GM18867 (cell line): ENCODE data around the gene SLC1A5.

Experiments used
- ATAC-seq: cut with Tn5 transposase; IDR thresholded peaks from one replicate; pipeline ENCODE4 v1.9.1; 2021; ENCODE audit warnings: mild to moderate bottlenecking, moderate library complexity; ENCODE audit not compliant: unreplicated experiment

The SLC1A5 gene

GRCh38 chr19:46745030-46745429, 43.4 kb downstream of the SLC1A5 start:
- ATAC-seq, result no peak

DNA sequence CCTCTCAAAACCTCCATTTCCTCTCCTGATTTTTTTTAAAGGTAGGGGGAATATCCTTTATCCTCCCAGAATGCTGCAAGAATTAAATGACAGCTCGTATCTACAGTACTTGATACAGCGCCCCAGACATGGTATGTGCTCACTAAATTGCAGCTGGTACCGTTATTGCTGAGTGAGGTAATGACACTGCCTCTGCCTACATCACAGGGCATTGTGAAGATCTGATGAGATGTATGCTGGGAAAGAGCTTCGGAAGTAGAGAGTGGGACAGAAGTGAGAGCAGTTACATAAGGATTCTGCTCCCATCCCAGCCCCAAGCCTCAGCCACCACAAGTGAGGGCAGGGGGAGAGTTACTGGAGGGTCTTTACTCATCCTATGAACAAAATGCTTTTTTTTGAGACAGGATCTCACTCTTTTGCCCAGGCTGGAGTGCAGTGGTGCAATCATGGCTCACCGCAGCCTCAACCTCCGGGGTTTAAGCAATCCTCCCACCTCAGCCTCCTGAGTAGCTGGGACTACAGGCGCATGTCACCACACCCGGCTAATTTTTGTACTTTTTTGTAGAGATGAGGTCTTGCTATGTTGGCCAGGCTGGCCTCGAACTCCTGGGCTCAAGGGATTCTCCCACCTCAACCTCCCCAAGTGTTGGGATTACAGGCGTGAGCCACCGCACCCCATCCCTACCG, 44.2 kb downstream of the SLC1A5 start:
- ATAC-seq, result no peak

DNA sequence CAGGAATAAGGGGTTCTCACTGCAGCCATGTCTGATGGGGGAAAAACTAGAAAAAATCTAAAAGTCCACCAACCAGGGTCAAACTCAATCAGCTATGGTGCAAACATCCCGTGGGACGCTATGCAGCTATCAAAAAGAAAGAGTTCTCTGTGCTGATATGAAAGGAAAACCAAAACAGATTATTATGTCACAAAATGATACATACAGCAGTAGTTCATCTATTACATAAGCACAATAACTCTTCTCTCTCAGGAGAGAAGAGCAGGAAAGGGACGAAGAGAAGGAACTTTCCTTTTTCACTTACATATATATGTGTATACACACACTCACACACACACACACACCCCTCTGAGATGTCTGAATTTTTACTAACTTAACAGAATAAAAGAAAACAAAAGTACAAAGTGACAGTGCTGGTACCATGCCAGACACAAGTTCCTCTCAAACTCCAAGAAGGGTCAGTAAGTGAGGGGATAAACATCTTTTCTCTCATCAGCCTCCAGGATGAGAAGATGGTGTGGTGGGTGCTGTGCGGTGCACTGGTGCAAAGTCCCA, 45.4 kb downstream of the SLC1A5 start:
- no peak for ATAC-seq

GRCh38 chr19:46741447-46741846, 46.9 kb downstream of the SLC1A5 start:
- no peak for ATAC-seq

GRCh38 chr19:46739290-46739771, 49.1 kb downstream of the SLC1A5 start:
- no peak for ATAC-seq

DNA sequence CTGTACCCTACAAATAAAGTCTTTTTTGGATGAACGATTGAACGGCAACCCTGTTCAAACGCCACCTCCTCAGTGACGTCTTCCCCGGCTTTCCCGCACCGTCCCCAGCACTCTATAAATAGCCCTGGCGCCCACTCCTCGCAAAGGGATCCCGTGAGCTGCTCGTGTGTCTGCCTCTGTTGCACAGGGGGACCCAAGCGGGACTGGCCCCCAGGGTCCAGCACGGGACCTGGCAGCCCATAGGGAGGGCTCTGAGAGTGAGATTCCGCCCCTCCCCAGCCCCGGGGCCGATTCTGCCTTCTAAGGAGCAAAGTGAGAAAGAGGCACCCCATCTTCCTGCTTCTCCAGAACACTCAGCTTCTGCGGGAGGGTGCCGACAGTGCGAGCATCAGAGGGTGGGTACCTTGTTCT, 50.6 kb downstream of the SLC1A5 start:
- ATAC-seq, result no peak

DNA sequence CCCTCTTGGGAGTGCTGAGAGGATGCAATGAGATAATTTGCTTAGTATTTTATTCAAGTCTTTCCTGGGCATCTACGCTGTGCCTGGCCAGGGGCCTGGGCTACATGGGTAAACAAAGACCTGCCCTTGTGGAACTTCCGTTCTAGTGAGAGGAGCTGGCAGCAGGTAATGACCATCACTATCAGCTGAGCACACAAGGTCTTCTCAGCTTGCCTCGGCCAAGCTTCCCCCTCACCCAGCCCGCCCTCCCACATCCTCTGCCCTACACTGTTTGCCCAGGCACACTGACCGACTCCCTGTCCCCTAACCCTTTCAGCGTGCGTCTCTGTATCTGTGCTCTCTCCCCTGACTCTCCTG, 51.1 kb downstream of the SLC1A5 start:
- ATAC-seq, result no peak

- ATAC-seq, result no peak
Observed at GRCh38 chr19:46736531-46737297, 51.7 kb downstream of the SLC1A5 start.

GRCh38 chr19:46733690-46734292, 54.6 kb downstream of the SLC1A5 start:
- no peak for ATAC-seq

DNA sequence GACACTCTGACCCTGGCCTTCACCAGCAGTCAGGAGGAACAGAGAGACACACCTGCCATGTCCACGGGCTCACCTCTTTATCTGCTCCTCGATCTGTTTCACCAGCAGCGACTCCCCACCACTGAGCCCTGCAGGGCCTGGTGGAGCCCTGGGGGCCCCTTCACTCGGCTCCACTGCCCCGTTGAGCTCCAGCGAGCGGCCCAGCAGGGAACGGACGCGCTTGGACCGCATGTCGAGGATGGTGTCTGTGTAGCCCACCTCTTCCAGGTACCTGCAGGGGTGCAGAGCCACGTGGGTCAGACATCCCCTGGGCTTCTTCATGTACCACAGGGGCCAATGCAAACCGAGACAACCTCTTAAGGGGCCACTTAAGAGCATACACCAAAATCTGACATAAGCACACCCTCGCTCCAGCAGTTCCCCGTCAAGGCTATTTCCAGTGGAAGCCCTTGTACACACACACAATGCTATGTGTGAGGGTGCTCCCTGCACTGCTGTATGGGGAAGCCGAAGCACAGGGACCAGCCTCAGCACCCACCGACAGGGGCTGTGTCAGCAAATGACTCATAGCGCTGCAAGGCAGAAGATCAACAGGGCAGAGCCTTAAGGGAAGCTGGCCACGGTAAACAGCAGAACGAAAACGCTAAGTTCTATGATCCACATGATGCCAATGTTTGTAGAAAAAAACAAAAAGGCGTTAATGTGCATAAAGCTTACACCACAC, 55.3 kb downstream of the SLC1A5 start:
- no peak for ATAC-seq

GRCh38 chr19:46732172-46732938, 56.0 kb downstream of the SLC1A5 start:
- no peak for ATAC-seq

GRCh38 chr19:46731584-46731983, 56.8 kb downstream of the SLC1A5 start:
- no peak for ATAC-seq

GRCh38 chr19:46731007-46731501, 57.3 kb downstream of the SLC1A5 start:
- ATAC-seq, result no peak

DNA sequence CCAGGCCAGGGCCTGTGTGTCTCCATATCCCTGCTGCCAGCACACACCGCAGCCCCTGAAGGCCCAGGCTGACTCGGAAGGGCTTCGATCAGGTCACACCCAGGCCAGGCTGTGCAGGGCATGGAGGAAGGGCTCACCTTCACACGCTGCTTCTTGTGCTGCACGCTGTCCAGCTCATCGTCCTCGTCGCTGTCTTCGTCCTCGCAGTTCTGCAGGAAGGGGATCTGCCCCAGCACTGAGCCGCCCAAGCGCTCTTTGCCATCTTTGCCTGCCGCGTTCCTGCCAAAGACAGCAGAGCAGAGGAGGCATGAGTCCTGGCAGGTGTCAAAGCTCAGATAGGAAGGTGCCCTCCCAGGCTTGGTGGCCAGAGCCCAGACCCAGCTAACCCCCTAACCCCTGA, 57.8 kb downstream of the SLC1A5 start:
- ATAC-seq, result no peak

GRCh38 chr19:46730187-46730586, 58.2 kb downstream of the SLC1A5 start:
- ATAC-seq, result no peak

DNA sequence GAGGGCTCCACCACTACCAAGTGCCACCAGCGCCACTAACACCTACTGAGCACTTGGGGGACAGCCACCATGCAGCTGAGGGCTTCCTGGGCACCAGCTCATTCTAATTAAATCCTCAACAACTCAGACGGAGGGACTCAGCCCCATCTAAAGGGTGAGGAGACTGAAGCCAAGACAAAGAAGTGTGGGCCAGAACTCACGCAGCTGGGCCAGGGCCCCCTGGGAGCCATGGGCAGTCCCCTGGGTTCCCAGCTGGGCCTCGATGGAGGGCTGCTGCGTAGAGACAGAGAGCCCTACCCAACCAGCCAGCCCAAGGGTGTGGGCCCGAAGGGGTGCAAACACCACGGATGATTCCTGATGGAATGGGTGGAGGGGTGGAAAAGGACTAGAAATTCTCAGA, 58.7 kb downstream of the SLC1A5 start:
- ATAC-seq, result no peak

DNA sequence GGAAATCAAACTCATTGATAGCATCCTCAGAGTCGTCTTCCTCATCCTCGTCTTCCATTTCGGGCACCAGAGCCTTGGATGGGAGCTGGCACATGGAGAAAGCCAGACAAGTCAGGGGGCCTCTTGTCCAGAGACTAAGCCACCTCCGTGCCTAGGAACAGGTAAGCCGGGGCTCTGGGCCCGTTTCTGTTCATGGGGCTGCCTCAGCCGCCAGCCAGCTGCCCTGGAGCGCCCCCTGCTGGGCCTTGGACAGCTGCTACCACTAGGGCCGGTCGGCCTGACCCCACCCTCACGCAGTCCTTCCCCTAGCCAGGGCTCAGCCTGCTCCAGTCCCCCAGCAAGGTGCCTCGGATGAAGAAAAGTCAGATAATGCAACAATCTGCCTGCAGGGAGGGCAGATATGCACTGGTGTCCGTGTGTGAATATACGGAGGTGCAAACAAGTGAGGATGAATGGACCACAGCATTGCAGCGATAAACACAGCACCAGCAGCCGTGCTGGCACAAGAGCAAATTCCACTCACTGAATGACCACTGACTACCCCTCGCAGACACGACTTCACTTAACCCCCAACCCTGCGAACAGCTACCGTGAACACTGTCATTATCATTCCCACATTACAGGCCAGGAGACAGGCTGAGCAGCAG, 59.6 kb downstream of the SLC1A5 start:
- ATAC-seq, result peak; percentile 55

DNA sequence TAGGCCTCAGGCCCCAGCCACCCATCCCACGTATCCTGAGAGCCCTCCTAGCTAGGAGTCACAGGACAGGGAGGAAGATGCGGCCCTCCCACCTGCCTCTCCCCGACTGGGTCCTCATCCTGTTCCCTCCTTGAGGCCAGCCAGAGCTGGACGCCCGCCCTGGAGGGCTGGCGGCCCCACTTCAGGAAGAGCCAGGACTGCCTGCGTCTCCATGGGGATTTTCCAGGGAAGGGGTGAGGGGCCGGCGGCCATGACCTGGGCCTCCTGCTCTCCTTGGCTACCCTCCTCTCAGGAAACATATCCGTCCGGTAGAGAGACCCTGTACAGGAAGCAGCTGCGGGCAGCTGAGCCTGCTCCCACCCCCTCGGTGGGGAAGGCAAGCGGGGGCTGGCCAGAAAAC, 60.2 kb downstream of the SLC1A5 start:
- ATAC-seq, result no peak

GRCh38 chr19:46727757-46728156, 60.6 kb downstream of the SLC1A5 start:
- no peak for ATAC-seq
